Measurements from ENCODE around the gene RYR2.

Gene RYR2

GRCh38 chr1:237760951-237761350 lies 719.0 kb downstream of the RYR2 start:
- TF ChIP-seq OSR1 (CRISPR knock-in tag; IDR thresholded peaks at IDR 0.05): no peak
- TF ChIP-seq ZFP30 (CRISPR knock-in tag; IDR thresholded peaks at IDR 0.05): no peak
- no peak for TF ChIP-seq CSDC2 (CRISPR knock-in tag; IDR thresholded peaks at IDR 0.05)
- no peak for TF ChIP-seq ZNF70 (CRISPR knock-in tag; IDR thresholded peaks at IDR 0.05)
- TF ChIP-seq ARNTL (CRISPR knock-in tag; IDR thresholded peaks at IDR 0.05; ENCODE audit: borderline replicate concordance, low read depth): no peak
- no peak for ATAC-seq

GRCh38 chr1:237763137-237763536 lies 721.2 kb downstream of the RYR2 start:
- no peak for ATAC-seq
- TF ChIP-seq CSDC2 (CRISPR knock-in tag; IDR thresholded peaks at IDR 0.05): no peak
- no peak for TF ChIP-seq TOX (CRISPR knock-in tag; IDR thresholded peaks at IDR 0.05; ENCODE audit: borderline replicate concordance)
- no peak for TF ChIP-seq ARNTL (CRISPR knock-in tag; IDR thresholded peaks at IDR 0.05; ENCODE audit: borderline replicate concordance, low read depth)
- TF ChIP-seq BACH2 (CRISPR knock-in tag; IDR thresholded peaks at IDR 0.05; ENCODE audit: borderline replicate concordance): no peak
- TF ChIP-seq ZFP3 (CRISPR knock-in tag; IDR thresholded peaks at IDR 0.05): no peak
- no peak for TF ChIP-seq GLIS3 (CRISPR knock-in tag; IDR thresholded peaks at IDR 0.05)
- no peak for TF ChIP-seq ZNF8 (CRISPR knock-in tag; IDR thresholded peaks at IDR 0.05)
- TF ChIP-seq PATZ1 (CRISPR knock-in tag; IDR thresholded peaks at IDR 0.05; ENCODE audit: borderline replicate concordance): no peak
- no peak for TF ChIP-seq RARB (CRISPR knock-in tag; IDR thresholded peaks at IDR 0.05)

- no peak for ATAC-seq
- TF ChIP-seq SNAI2 (CRISPR knock-in tag; IDR thresholded peaks at IDR 0.05) (no peak), TOX (CRISPR knock-in tag; IDR thresholded peaks at IDR 0.05; ENCODE audit: borderline replicate concordance) (no peak), ESRRG (CRISPR knock-in tag; IDR thresholded peaks at IDR 0.05) (no peak), CSRNP3 (CRISPR knock-in tag; IDR thresholded peaks at IDR 0.05) (no peak), CREB5 (CRISPR knock-in tag; IDR thresholded peaks at IDR 0.05; ENCODE audit: low read depth) (no peak), TCF4 (CRISPR knock-in tag; IDR thresholded peaks at IDR 0.05; ENCODE audit: borderline replicate concordance) (no peak), BACH2 (CRISPR knock-in tag; IDR thresholded peaks at IDR 0.05; ENCODE audit: borderline replicate concordance) (no peak), ZNF565 (CRISPR knock-in tag; conservative IDR thresholded peaks at IDR 0.05; ENCODE audit: low read depth) (no peak), CSDC2 (CRISPR knock-in tag; IDR thresholded peaks at IDR 0.05) (no peak), POU6F1 (CRISPR knock-in tag; IDR thresholded peaks at IDR 0.05; ENCODE audit: borderline replicate concordance, low read depth) (no peak), GLIS3 (CRISPR knock-in tag; IDR thresholded peaks at IDR 0.05) (no peak), ZC3H10 (CRISPR knock-in tag; IDR thresholded peaks at IDR 0.05) (no peak), RARB (CRISPR knock-in tag; IDR thresholded peaks at IDR 0.05) (no peak), ISL1 (CRISPR knock-in tag; IDR thresholded peaks at IDR 0.05) (no peak), TSHZ2 (CRISPR knock-in tag; IDR thresholded peaks at IDR 0.05) (no peak), PATZ1 (CRISPR knock-in tag; IDR thresholded peaks at IDR 0.05; ENCODE audit: borderline replicate concordance) (no peak), ARNTL (CRISPR knock-in tag; IDR thresholded peaks at IDR 0.05; ENCODE audit: borderline replicate concordance, low read depth) (no peak)
Observed at GRCh38 chr1:237763751-237764150, 721.8 kb downstream of the RYR2 start.
